Caco-2 (cell line): ENCODE results near the gene SYNPO2. TPM values are rescaled to one million over a fixed set of nuclear protein-coding genes. Genes with fewer than 3 reads are reported as not detected.

ENCODE experiments used
- BruUV-seq: library from RNA; stranded (reverse); fragments of 400-500 nt; replicated peaks from 2 replicates; lab custom pipeline; 2021; lab: Mats Ljungman, UMichigan
- CTCF ChIA-PET: fragments of 300-600 bp; sonication (Branson Sonifier 250); formaldehyde crosslinking; loops from one replicate; lab custom pipeline; 2022; ENCODE audit warnings: antibody characterized with exemption; lab: Charles Lee
- POLR2A ChIA-PET: fragments of 300-600 bp; sonication (Branson Sonifier 250); formaldehyde crosslinking; loops from one replicate; lab custom pipeline; 2022; ENCODE audit warnings: antibody characterized with exemption; lab: Charles Lee
- DNase-seq, 2 experiments: peaks; one replicate each; pipeline versions ENCODE4 v3.0.0 to v3.0.0-alpha.2; 2020 to 2022
- H3K27me3 ChIP-seq: replicated peaks from 2 replicates; pipeline ENCODE4 v1.6.0; 2011; ENCODE audit warnings: low read length; ENCODE audit not compliant: control insufficient read depth, insufficient read depth
- H3K36me3 ChIP-seq: 2 replicates; pipeline ENCODE4 v1.5.1; 2011; ENCODE audit warnings: low read length; ENCODE audit not compliant: control insufficient read depth, insufficient read depth
- H3K4me1 ChIP-seq: fragments of 250-450 bp; sonication (Bioruptor Pico); 2 replicates; pipeline ENCODE4 v1.5.1; 2020; ENCODE audit warnings: mild to moderate bottlenecking
- H3K4me3 ChIP-seq: 2 replicates; pipeline ENCODE4 v1.5.1; 2011; ENCODE audit warnings: low read depth, mild to moderate bottlenecking, control low read depth, low read length
- H3K9me3 ChIP-seq: fragments of 250-450 bp; sonication (Bioruptor Pico); 2 replicates; pipeline ENCODE4 v1.5.1; 2020; ENCODE audit warnings: mild to moderate bottlenecking, moderate library complexity
- H3K27ac Mint-ChIP-seq: one replicate; pipeline ENCODE4 v1.8.0; 2022; ENCODE audit warnings: mixed read lengths; ENCODE audit not compliant: unreplicated experiment
- H3K27me3 Mint-ChIP-seq: one replicate; pipeline ENCODE4 v1.8.0; 2022; ENCODE audit warnings: mixed read lengths; ENCODE audit not compliant: insufficient read depth, unreplicated experiment
- H3K36me3 Mint-ChIP-seq: one replicate; pipeline ENCODE4 v1.8.0; 2022; ENCODE audit warnings: mild to moderate bottlenecking, mixed read lengths; ENCODE audit not compliant: insufficient read depth, unreplicated experiment
- H3K4me1 Mint-ChIP-seq: one replicate; pipeline ENCODE4 v1.8.0; 2022; ENCODE audit warnings: low read depth, mixed read lengths; ENCODE audit not compliant: unreplicated experiment
- H3K4me3 Mint-ChIP-seq: one replicate; pipeline ENCODE4 v1.8.0; 2022; ENCODE audit warnings: mild to moderate bottlenecking, moderate library complexity, mixed read lengths; ENCODE audit not compliant: unreplicated experiment
- H3K9me3 Mint-ChIP-seq: one replicate; pipeline ENCODE4 v1.8.0; 2022; ENCODE audit warnings: mixed read lengths; ENCODE audit not compliant: unreplicated experiment
- CTCF ChIP-seq, 2 experiments: fragments of 200-600 bp in 1 of 2; IDR thresholded peaks; 1 replicate in 1 of 2; 2 replicates in 1 of 2; pipeline versions ENCODE4 v1.5.1 to v1.8.0; 2011 to 2022; ENCODE audit warnings: antibody characterized with exemption in 1 of 2, control low read depth in 1 of 2, inconsistent platforms in 1 of 2, low read depth in 1 of 2, low read length in 1 of 2, mild to moderate bottlenecking in 1 of 2, moderate library complexity in 1 of 2; ENCODE audit not compliant: insufficient read depth in 1 of 2, severe bottlenecking in 1 of 2, unreplicated experiment in 1 of 2
- intact Hi-C: fragments of 100-400 bp; cut with micrococcal nuclease; formaldehyde crosslinking; loops from one replicate; pipeline ENCODE4 v1.10.0; 2022; ENCODE audit not compliant: unreplicated experiment
- total RNA-seq: library from RNA; stranded (reverse); gene quantifications from 2 replicates; pipeline ENCODE4 v1.2.3, GENCODE V29; 2022

SYNPO2 gene
- total RNA-seq, 1 experiment from 2014 or later = 0.16 TPM

GRCh38 chr4:118964891-118965411 lies 76.3 kb downstream of the SYNPO2 start:
- no peaks in the 10 kb centered on the region for H3K36me3 Mint-ChIP-seq
- no peak for DNase-seq
- no peaks in the 10 kb centered on the region for H3K9me3 ChIP-seq
- no peak overlapping the region for H3K4me3 Mint-ChIP-seq
- intact Hi-C loops = no loop called here
- no peaks in the 10 kb centered on the region for H3K9me3 Mint-ChIP-seq
- ChIA-PET POLR2A (no interaction called here), CTCF (no interaction called here)
- no peak overlapping the region for H3K4me3 ChIP-seq
- peaks cover 8% of the 10 kb centered on the region for H3K4me1 Mint-ChIP-seq
- no peaks in the 10 kb centered on the region for H3K27me3 ChIP-seq
- H3K27me3 Mint-ChIP-seq = peaks cover 13% of the 10 kb centered on the region
- BruUV-seq = no TSS peak
- H3K27ac Mint-ChIP-seq = no peak overlapping the region
- H3K36me3 ChIP-seq = no peaks in the 10 kb centered on the region
- TF ChIP-seq CTCF (IDR thresholded peaks at IDR 0.05; ENCODE audit: insufficient read depth in 1 of 2, low read depth in 1 of 2, low read length in 1 of 2, severe bottlenecking in 1 of 2, unreplicated experiment in 1 of 2) = no peak
- H3K4me1 ChIP-seq = peaks cover 10% of the 10 kb centered on the region; the same call in 1 of the 2 replicates

- no peak overlapping the region for H3K4me3 ChIP-seq
- Mint-ChIP-seq H3K4me1 (peaks cover 8% of the 10 kb centered on the region), H3K4me3 (no peak overlapping the region), H3K27ac (no peak overlapping the region), H3K36me3 (no peaks in the 10 kb centered on the region), H3K27me3 (no peaks in the 10 kb centered on the region), H3K9me3 (no peaks in the 10 kb centered on the region)
- no peaks in the 10 kb centered on the region for H3K9me3 ChIP-seq
- TF ChIP-seq CTCF (IDR thresholded peaks at IDR 0.05; ENCODE audit: insufficient read depth in 1 of 2, low read depth in 1 of 2, low read length in 1 of 2, severe bottlenecking in 1 of 2, unreplicated experiment in 1 of 2) = no peak
- BruUV-seq = no TSS peak
- no peak for DNase-seq
- intact Hi-C loops = no loop called here
- no peaks in the 10 kb centered on the region for H3K36me3 ChIP-seq
- peaks cover 10% of the 10 kb centered on the region; the same call in 1 of the 2 replicates for H3K4me1 ChIP-seq
- CTCF ChIA-PET = no interaction called here
- POLR2A ChIA-PET = no interaction called here
- no peaks in the 10 kb centered on the region for H3K27me3 ChIP-seq
These were observed 78.7 kb downstream of the SYNPO2 start for GRCh38 chr4:118967393-118967792.

- peaks cover 8% of the 10 kb centered on the region for H3K4me1 Mint-ChIP-seq
- BruUV-seq = no TSS peak
- intact Hi-C loops = loop anchor here (2.0 kb wide), 1 partner anchor 303 kb away; no protein-coding TSS in a partner anchor
- H3K4me3 Mint-ChIP-seq = no peak overlapping the region
- DNase-seq = no peak
- no peaks in the 10 kb centered on the region for H3K27me3 ChIP-seq
- ChIA-PET CTCF (interaction anchor here (0.7 kb wide), 1 partner anchor 944 kb away, joined by 3 read pairs; no protein-coding TSS in a partner anchor), POLR2A (no interaction called here)
- H3K9me3 ChIP-seq = no peaks in the 10 kb centered on the region
- no peak overlapping the region for H3K27ac Mint-ChIP-seq
- peaks cover 10% of the 10 kb centered on the region; the same call in 1 of the 2 replicates for H3K4me1 ChIP-seq
- no peaks in the 10 kb centered on the region for H3K9me3 Mint-ChIP-seq
- H3K4me3 ChIP-seq = no peak overlapping the region
- H3K27me3 Mint-ChIP-seq = no peaks in the 10 kb centered on the region
- TF ChIP-seq CTCF (IDR thresholded peaks at IDR 0.05; ENCODE audit: insufficient read depth in 1 of 2, low read depth in 1 of 2, low read length in 1 of 2, severe bottlenecking in 1 of 2, unreplicated experiment in 1 of 2) = no peak
- H3K36me3 Mint-ChIP-seq = no peaks in the 10 kb centered on the region
- no peaks in the 10 kb centered on the region for H3K36me3 ChIP-seq
These were observed 79.4 kb downstream of the SYNPO2 start for GRCh38 chr4:118968005-118968404.
